ENCODE results near the gene COL2A1.

COL2A1 gene

DNA sequence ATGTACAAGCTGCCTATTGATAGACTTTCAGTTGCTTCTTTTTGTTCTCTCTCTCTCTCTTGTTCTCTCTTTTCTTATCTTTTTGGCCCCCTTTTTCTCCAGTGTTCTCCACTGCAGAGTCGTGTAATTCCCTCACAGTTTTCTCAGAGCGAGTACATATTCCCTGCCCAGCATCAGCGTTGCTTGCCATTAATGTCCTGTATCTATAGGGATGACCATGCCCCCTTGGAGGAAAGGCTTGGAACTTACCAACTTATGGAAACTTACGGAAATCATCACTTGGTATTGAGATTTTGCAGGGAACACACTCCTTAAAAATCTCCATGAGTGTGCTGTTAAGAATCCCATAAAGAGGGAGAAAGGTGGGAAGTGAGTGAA lies 14.3 kb upstream of the COL2A1 start:
- Histone ChIP-seq H3K9ac (ENCODE audit: insufficient read length) (no peak overlapping the region), H3K4me3 (no peak overlapping the region), H3K9me3 (ENCODE audit: low read depth, low read length) (no peaks in the 10 kb centered on the region), H3K36me3 (ENCODE audit: insufficient read depth, low read length) (no peaks in the 10 kb centered on the region), H3K27ac (no peak overlapping the region)
- no peak for DNase-seq (ENCODE audit: low read depth, low spot score)
- TF ChIP-seq FOXP2 (optimal IDR thresholded peaks at IDR 0.05; ENCODE audit: control extremely low read depth, extremely low read length, insufficient read depth) (no peak), POLR2AphosphoS5 (IDR thresholded peaks at IDR 0.05; ENCODE audit: borderline replicate concordance, low read depth, low read length) (no peak), EZH2 (IDR thresholded peaks at IDR 0.05) (no peak)

DNA sequence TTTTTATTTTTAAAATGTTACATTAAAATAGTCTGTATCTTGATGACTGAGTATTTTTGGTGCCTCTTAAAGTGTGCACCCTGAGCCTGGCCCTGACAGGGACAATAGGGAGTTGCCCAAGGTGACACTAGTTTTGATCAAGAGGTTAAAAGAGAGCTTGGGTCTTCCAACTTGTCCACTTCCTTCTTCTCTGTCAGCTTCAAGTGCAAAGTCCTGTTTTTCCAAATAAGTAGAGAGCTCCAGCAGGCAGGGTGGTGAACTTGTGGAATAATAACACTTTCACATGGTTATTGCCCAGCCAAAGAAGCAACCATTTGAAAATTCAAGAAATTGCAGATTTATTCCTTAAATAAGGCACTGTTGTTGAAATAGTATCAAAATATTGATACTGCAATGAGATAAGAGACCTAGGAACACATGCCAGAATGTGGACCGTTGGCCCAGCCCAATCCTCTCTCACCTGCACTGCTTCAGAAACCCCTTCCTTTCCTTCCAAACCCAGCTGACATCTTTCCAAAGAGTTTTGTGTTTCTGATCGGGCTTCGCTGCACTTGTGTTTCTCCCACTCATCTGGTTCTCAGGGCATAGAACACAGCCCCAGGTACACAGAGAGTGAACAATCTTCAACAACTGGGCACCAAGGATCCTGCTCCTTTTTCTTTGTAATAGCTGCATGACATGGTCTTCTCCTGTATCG lies 13.8 kb upstream of the COL2A1 start:
- Histone ChIP-seq H3K9ac (ENCODE audit: insufficient read length) (no peak overlapping the region), H3K27ac (no peak overlapping the region), H3K36me3 (ENCODE audit: insufficient read depth, low read length) (no peaks in the 10 kb centered on the region), H3K4me3 (no peak overlapping the region), H3K9me3 (ENCODE audit: low read depth, low read length) (no peaks in the 10 kb centered on the region)
- TF ChIP-seq POLR2AphosphoS5 (IDR thresholded peaks at IDR 0.05; ENCODE audit: borderline replicate concordance, low read depth, low read length) (no peak), FOXP2 (optimal IDR thresholded peaks at IDR 0.05; ENCODE audit: control extremely low read depth, extremely low read length, insufficient read depth) (no peak), EZH2 (IDR thresholded peaks at IDR 0.05) (no peak)
- no peak for DNase-seq (ENCODE audit: low read depth, low spot score)

DNA sequence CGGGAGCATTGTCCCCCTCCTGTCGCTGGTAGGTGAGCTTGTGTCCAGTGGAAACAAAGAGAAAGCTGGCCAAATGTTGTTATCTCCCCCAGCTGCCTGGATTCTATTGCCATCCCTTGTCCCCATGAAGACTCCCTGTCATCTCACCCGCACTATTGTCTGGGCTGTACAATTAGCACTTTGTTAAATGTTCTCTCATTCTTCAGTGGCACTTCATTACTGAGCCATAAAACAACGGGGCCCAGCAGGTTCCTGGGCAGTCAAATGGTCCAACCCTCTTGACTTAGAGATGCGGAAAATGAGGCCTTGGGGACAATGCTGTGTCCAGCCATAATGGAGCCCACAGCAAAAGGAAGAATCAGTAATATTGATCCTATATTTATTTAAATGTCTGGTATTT lies 13.2 kb upstream of the COL2A1 start:
- no peaks in the 10 kb centered on the region for H3K36me3 ChIP-seq (ENCODE audit: insufficient read depth, low read length)
- TF ChIP-seq POLR2AphosphoS5 (IDR thresholded peaks at IDR 0.05; ENCODE audit: borderline replicate concordance, low read depth, low read length) (no peak), EZH2 (IDR thresholded peaks at IDR 0.05) (no peak), FOXP2 (optimal IDR thresholded peaks at IDR 0.05; ENCODE audit: control extremely low read depth, extremely low read length, insufficient read depth) (no peak)
- H3K9ac ChIP-seq (ENCODE audit: insufficient read length) = no peak overlapping the region
- no peak for DNase-seq (ENCODE audit: low read depth, low spot score)
- no peak overlapping the region for H3K27ac ChIP-seq
- H3K4me3 ChIP-seq = no peak overlapping the region
- H3K9me3 ChIP-seq (ENCODE audit: low read depth, low read length) = no peaks in the 10 kb centered on the region

DNA sequence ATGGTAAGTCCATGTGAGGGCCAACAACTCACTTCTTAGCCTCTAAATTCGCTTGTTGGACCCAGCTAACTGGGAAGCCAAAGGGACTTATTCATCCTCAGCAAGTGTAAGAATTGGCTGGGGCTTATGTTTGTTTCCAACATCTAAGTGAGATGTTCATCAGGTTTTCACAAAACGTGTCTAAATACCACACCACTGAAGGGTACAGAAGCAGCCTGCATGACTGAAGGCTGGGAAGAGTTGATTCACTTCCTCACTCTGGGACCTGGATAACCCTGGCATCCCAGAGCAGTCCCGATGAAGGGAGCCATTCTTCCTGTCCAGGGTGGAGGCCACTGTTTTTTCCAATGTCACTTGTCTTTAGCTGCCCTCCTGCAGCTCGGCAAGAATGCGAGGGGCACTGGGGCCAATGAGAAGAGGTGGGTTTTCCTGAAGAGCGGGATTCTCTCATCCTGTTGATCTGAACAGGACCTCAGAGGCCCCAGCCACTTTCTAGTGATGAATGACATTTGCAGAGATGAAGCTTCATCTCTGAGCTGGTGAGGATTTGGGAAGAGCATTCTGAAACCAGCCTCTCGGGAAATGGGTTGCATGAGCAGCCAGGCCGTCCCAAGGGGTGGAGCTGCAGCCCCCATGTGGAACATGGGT lies 12.2 kb upstream of the COL2A1 start:
- TF ChIP-seq EZH2 (IDR thresholded peaks at IDR 0.05) (no peak), FOXP2 (optimal IDR thresholded peaks at IDR 0.05; ENCODE audit: control extremely low read depth, extremely low read length, insufficient read depth) (no peak)
- no peak for DNase-seq (ENCODE audit: low read depth, low spot score)
- Histone ChIP-seq H3K9me3 (ENCODE audit: low read depth, low read length) (no peaks in the 10 kb centered on the region), H3K27ac (no peak overlapping the region), H3K9ac (ENCODE audit: insufficient read length) (no peak overlapping the region), H3K36me3 (ENCODE audit: insufficient read depth, low read length) (no peaks in the 10 kb centered on the region), H3K4me3 (no peak overlapping the region)

DNA sequence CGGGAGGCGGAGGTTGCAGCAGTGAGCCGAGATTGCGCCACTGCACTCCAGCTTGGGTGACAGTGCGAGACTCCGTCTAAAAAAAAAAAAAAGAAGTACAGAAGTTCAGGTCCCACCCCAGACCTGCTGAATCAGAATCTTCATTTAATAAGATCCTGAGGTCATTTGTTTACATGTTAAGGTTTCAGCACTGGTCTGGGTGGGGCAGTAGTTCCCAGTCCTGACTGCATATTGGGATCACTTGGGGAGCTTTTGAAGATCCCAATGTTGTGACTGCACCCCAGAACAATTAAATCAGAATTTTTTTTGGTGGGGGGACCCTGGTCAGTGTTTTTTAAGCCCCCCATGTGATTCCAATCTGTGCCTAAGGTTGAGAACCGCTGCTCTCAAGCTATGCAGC lies 11.7 kb upstream of the COL2A1 start:
- TF ChIP-seq EZH2 (IDR thresholded peaks at IDR 0.05) (no peak), POLR2AphosphoS5 (IDR thresholded peaks at IDR 0.05; ENCODE audit: borderline replicate concordance, low read depth, low read length) (no peak), FOXP2 (optimal IDR thresholded peaks at IDR 0.05; ENCODE audit: control extremely low read depth, extremely low read length, insufficient read depth) (no peak)
- no peaks in the 10 kb centered on the region for H3K9me3 ChIP-seq (ENCODE audit: low read depth, low read length)
- H3K4me3 ChIP-seq = no peak overlapping the region
- no peaks in the 10 kb centered on the region for H3K36me3 ChIP-seq (ENCODE audit: insufficient read depth, low read length)
- no peak for DNase-seq (ENCODE audit: low read depth, low spot score)
- no peak overlapping the region for H3K27ac ChIP-seq
- H3K9ac ChIP-seq (ENCODE audit: insufficient read length) = no peak overlapping the region

DNA sequence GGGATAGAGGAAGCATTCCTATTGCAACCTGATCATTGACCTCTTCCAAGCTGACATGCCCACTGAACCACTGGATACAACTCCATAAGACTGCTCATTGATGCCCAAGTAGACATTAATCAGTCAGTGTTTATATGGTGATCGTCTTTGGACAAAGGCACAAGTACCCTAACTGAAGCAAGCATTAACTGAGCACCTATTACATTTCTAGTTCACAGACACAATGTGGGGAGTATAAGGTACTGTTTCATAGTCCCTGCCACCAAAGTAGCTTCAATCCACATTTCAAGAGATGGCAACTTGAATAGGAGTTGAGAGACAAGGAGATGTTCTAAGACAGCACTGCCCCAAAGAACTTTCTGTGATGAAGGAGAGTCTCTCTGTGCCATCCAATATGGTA lies 10.9 kb upstream of the COL2A1 start:
- no peak overlapping the region for H3K27ac ChIP-seq
- no peak for DNase-seq (ENCODE audit: low read depth, low spot score)
- no peak for TF ChIP-seq EZH2 (IDR thresholded peaks at IDR 0.05)
- no peak for TF ChIP-seq FOXP2 (optimal IDR thresholded peaks at IDR 0.05; ENCODE audit: control extremely low read depth, extremely low read length, insufficient read depth)
- no peak for TF ChIP-seq POLR2AphosphoS5 (IDR thresholded peaks at IDR 0.05; ENCODE audit: borderline replicate concordance, low read depth, low read length)
- H3K36me3 ChIP-seq (ENCODE audit: insufficient read depth, low read length) = no peaks in the 10 kb centered on the region
- H3K9me3 ChIP-seq (ENCODE audit: low read depth, low read length) = no peaks in the 10 kb centered on the region
- no peak overlapping the region for H3K4me3 ChIP-seq
- H3K9ac ChIP-seq (ENCODE audit: insufficient read length) = no peak overlapping the region

DNA sequence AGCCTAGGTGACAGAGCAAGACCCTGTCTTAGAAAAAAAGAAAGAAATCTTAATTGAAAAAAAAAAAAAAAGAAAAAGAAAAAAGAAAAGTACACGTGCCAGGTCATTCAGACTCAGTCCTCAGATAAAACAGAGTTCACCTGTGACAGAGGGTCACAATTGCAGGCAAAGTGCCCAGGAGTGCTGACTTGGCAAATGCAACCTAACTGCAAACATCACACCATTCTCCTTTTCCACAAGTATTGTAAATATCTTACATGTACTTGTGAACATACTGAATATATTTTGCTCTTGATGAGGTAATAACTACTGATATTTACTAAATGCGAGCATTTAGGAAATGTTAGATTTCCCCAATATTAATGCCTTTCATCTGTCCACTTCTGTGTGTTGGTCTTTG lies 9.0 kb upstream of the COL2A1 start:
- Histone ChIP-seq H3K36me3 (ENCODE audit: insufficient read depth, low read length) (no peaks in the 10 kb centered on the region), H3K9ac (ENCODE audit: insufficient read length) (no peak overlapping the region), H3K4me3 (no peak overlapping the region), H3K9me3 (ENCODE audit: low read depth, low read length) (no peaks in the 10 kb centered on the region), H3K27ac (no peak overlapping the region)
- DNase-seq (ENCODE audit: low read depth, low spot score) = no peak
- no peak for TF ChIP-seq POLR2AphosphoS5 (IDR thresholded peaks at IDR 0.05; ENCODE audit: borderline replicate concordance, low read depth, low read length)
- no peak for TF ChIP-seq FOXP2 (optimal IDR thresholded peaks at IDR 0.05; ENCODE audit: control extremely low read depth, extremely low read length, insufficient read depth)
- no peak for TF ChIP-seq EZH2 (IDR thresholded peaks at IDR 0.05)

DNA sequence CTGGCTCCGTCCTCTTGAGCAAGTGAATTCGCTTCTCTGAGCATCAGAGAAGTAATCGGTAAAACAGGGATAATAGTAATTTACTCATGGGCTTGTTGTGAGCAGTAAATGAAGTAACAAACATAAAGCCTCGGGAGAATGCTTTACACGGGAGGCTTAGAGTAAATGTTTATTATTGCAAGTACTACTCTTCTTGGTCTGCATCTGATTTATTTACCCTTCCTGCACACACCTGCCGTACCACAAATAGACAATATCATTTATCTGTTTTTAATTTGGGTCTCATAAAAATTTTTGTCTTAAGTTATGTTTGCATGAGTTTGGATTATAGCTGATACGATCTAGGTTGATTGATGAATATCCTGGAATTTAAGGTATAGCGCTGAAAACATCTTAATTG lies 7.8 kb upstream of the COL2A1 start:
- TF ChIP-seq FOXP2 (optimal IDR thresholded peaks at IDR 0.05; ENCODE audit: control extremely low read depth, extremely low read length, insufficient read depth) (no peak), EZH2 (IDR thresholded peaks at IDR 0.05) (no peak), POLR2AphosphoS5 (IDR thresholded peaks at IDR 0.05; ENCODE audit: borderline replicate concordance, low read depth, low read length) (no peak)
- Histone ChIP-seq H3K27ac (no peak overlapping the region), H3K9me3 (ENCODE audit: low read depth, low read length) (no peaks in the 10 kb centered on the region), H3K36me3 (ENCODE audit: insufficient read depth, low read length) (no peaks in the 10 kb centered on the region), H3K4me3 (no peak overlapping the region), H3K9ac (ENCODE audit: insufficient read length) (no peak overlapping the region)
- no peak for DNase-seq (ENCODE audit: low read depth, low spot score)

All from SK-N-MC (cell line).